Subcutaneous adipose tissue (tissue), 4 donors: Measurements from ENCODE around the gene SV2C. TPM values are rescaled to one million over a fixed set of nuclear protein-coding genes. Genes with fewer than 3 reads are reported as not detected.

Source experiments
- CTCF ChIP-seq: fragments of 450-650 bp; IDR thresholded peaks from one replicate; pipeline ENCODE4 v1.5.1; 2016; ENCODE audit warnings: low read depth, mild to moderate bottlenecking, control low read depth, antibody characterized with exemption, moderate library complexity
- total RNA-seq, 4 donors: library from RNA; depleted of rRNA; stranded (reverse); fragments of >200 nt; gene quantifications; one replicate each; pipeline ENCODE4 v1.1.0, GENCODE V29; 2016

SV2C gene
- total RNA-seq, 4 donors from 2014 or later: under 0.01 to 0.17 (median under 0.01) TPM; not detected in 1

GRCh38 chr5:76273206-76273885, 190.2 kb downstream of the SV2C start:
- no peak for TF ChIP-seq CTCF

GRCh38 chr5:76274571-76274970, 191.4 kb downstream of the SV2C start:
- TF ChIP-seq CTCF: no peak

- no peak for TF ChIP-seq CTCF
Measured at GRCh38 chr5:76277736-76278135, 194.6 kb downstream of the SV2C start.

GRCh38 chr5:76278261-76278789, 195.1 kb downstream of the SV2C start:
- no peak for TF ChIP-seq CTCF

- TF ChIP-seq CTCF: no peak
Measured at GRCh38 chr5:76280494-76280893, 197.3 kb downstream of the SV2C start.

- TF ChIP-seq CTCF: no peak
Measured at GRCh38 chr5:76283670-76284069, 200.5 kb downstream of the SV2C start.

GRCh38 chr5:76289692-76290091, 206.5 kb downstream of the SV2C start:
- TF ChIP-seq CTCF: no peak
